PFSK-1 (cell line): ENCODE measurements around the gene ZFAND3.

Experiments used
- FOXP2 ChIP-seq: optimal IDR thresholded peaks from 2 replicates; pipeline ENCODE3; 2011; ENCODE audit warnings: borderline replicate concordance, control low read depth, inconsistent platforms; ENCODE audit not compliant: insufficient read depth; ENCODE audit errors: extremely low read length, extremely low read depth
- POLR2AphosphoS5 ChIP-seq: IDR thresholded peaks from 2 replicates; pipeline ENCODE4 v1.6.1; 2012; ENCODE audit warnings: low read depth, mild to moderate bottlenecking, control low read depth, low read length, moderate library complexity
- REST ChIP-seq, 2 experiments: IDR thresholded peaks; 2 replicates each; pipeline versions ENCODE4 v1.6.1 to v1.8.0; 2011 to 2012; ENCODE audit warnings: low read depth in 2 of 2, low read length in 2 of 2, control low read depth in 1 of 2, inconsistent platforms in 1 of 2, mild to moderate bottlenecking in 1 of 2, moderate library complexity in 1 of 2; ENCODE audit not compliant: insufficient read depth in 1 of 2
- SIN3A ChIP-seq: IDR thresholded peaks from 2 replicates; pipeline ENCODE4 v1.6.1; 2012; ENCODE audit warnings: mild to moderate bottlenecking, low read length, moderate library complexity, borderline replicate concordance; ENCODE audit not compliant: insufficient read depth
- TAF1 ChIP-seq: IDR thresholded peaks from 2 replicates; pipeline ENCODE4 v1.6.1; 2012; ENCODE audit warnings: low read length, control low read depth, borderline replicate concordance; ENCODE audit not compliant: insufficient read depth

Gene ZFAND3

GRCh38 chr6:38173909-38174308 lies 354.4 kb downstream of the ZFAND3 start:
- no peak for TF ChIP-seq FOXP2
- TF ChIP-seq POLR2AphosphoS5: no peak
- TF ChIP-seq TAF1: no peak
- no peak for TF ChIP-seq REST (IDR thresholded peaks at IDR 0.05; ENCODE audit: insufficient read depth in 1 of 2, low read depth in 2 of 2, low read length in 2 of 2)
- no peak for TF ChIP-seq SIN3A

GRCh38 chr6:38174315-38174714 lies 354.8 kb downstream of the ZFAND3 start:
- no peak for TF ChIP-seq SIN3A
- no peak for TF ChIP-seq TAF1
- TF ChIP-seq FOXP2: no peak
- TF ChIP-seq POLR2AphosphoS5: no peak
- no peak for TF ChIP-seq REST (IDR thresholded peaks at IDR 0.05; ENCODE audit: insufficient read depth in 1 of 2, low read depth in 2 of 2, low read length in 2 of 2)

GRCh38 chr6:38174806-38175495 lies 355.4 kb downstream of the ZFAND3 start:
- TF ChIP-seq REST (IDR thresholded peaks at IDR 0.05; ENCODE audit: insufficient read depth in 1 of 2, low read depth in 2 of 2, low read length in 2 of 2) (no peak), POLR2AphosphoS5 (no peak), FOXP2 (no peak), SIN3A (no peak), TAF1 (no peak)

- no peak for TF ChIP-seq TAF1
- no peak for TF ChIP-seq POLR2AphosphoS5
- TF ChIP-seq FOXP2: no peak
These were observed 356.3 kb downstream of the ZFAND3 start for GRCh38 chr6:38175786-38176185.

- no peak for TF ChIP-seq REST (IDR thresholded peaks at IDR 0.05; ENCODE audit: insufficient read depth in 1 of 2, low read depth in 2 of 2, low read length in 2 of 2)
- TF ChIP-seq POLR2AphosphoS5: no peak
- TF ChIP-seq SIN3A: no peak
- no peak for TF ChIP-seq FOXP2
- TF ChIP-seq TAF1: no peak
These were observed 357.5 kb downstream of the ZFAND3 start for GRCh38 chr6:38176797-38177751.
